HG03342 (cell line): ENCODE data around the gene KIF14.
A peak's percentile ranks its signal among the peaks of the same experiment; 100 is the strongest.
"Not testable (repeated sequence)": the region's sequence is repeated elsewhere in the genome, so short reads cannot be mapped to it uniquely, and the experiment has no call there.

Source experiments
- ATAC-seq: cut with Tn5 transposase; IDR thresholded peaks from one replicate; pipeline ENCODE4 v1.9.1; 2021; ENCODE audit warnings: mild to moderate bottlenecking, moderate library complexity; ENCODE audit not compliant: unreplicated experiment

Gene KIF14

GRCh38 chr1:200547386-200547785 is 73.2 kb downstream of the KIF14 start:
- ATAC-seq, result no peak

- ATAC-seq, result no peak
Observed at GRCh38 chr1:200546577-200546976, 74.0 kb downstream of the KIF14 start.

DNA sequence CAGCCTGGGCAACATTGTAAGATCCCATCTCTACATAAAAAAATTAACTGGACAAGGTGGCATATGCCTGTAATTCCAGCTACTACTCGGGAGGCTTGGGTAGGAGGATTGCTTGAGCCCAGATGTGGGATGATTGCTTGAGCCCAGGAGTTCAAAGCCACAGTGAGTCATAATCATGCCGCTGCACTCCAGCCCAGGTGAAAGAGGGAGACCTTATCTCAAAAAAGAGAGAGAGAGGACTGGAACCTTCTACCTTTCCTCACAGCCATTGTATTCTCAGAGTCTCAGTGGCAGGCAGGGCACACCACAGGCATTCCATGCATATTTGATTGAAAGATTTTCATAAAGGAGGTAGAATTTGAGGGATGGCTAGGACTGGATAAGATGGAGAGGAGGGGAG is 78.4 kb downstream of the KIF14 start:
- ATAC-seq, result no peak

GRCh38 chr1:200540281-200540680 is 80.3 kb downstream of the KIF14 start:
- ATAC-seq, result no peak

- ATAC-seq, result no peak
Observed at GRCh38 chr1:200538179-200538578, 82.4 kb downstream of the KIF14 start.

DNA sequence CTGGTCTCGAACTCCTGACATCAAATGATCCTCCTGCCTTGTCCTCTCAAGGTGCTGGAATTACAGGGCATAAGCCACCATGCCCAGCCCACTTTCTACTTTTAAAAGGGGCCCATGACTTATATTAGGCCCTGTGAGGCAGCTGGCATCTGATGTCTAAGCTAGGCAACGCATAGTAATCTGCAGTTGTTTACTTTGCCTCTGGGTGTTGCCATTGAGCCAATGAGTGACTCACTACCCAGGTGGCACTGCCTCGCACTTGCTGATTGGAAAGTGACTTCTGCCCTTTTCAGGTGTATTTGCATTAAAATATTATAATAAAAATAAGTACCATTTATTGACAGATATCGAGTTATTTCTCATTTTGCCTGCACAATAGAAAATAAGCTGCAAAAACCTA is 84.9 kb downstream of the KIF14 start:
- ATAC-seq, result peak; percentile 83

DNA sequence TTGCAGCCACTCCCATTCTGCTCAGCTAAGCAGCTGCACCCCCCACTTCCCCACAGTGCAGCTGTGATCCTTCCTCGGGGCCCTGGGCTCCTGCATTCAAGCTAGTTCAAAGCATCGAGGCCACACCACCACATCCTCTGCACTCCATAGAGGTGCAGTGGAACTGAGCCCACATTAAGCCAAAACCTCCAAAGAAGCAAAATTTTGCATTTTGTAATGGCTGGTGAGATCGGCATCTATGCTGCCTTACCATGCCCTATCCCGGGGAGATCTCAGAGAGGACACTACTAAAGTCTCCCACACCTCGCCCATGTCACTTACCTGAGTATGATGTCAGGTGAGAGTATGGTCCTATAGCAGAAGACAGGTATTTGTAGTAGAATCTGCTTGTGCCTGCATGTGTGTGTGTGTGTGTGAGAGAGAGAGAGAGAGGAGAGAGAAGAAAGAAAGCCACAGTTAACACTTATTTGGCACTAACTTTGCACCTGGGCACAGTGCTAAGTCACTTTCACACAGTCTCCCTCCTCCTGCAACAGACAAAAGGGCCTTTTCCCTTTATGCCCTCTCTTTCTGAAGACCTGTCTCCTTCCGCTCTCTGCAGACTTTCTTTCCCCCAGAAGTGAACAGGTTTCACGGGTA is 89.8 kb downstream of the KIF14 start:
- no peak for ATAC-seq

DNA sequence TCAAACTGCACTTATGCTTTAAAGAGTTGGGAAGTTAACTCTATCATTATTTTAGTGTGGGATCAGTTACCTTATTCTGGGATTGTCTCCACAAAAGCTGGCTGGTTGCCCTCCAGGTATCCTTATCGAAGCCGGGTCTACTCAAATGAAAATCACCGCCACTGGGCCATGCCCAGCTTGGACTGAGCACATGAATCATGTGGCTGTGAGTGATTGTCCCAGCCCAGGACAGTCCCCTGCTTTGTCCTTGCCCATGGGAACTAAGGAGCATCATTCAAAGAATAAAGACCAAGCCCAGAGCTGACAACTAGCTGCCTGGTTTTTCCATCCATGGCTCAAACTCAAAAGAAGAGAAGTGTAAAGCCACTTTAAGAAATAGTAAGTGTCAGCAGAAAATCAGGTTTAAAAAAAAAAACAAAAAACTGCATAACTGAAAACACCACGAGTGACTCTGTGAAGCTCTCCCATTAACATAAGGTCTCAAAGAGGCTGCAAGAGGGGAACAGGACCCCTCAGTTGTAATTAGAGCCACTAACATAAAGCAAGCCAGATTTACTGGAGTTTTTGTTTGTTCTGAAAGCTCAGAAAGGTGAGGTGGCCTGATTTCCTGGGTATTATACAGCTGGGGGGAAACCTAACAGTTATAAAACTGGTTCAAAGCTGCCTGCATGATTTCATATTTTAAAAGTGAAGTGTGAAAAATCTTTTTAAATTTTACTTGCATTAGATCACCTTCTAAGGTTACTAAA is 91.5 kb downstream of the KIF14 start:
- no peak for ATAC-seq

GRCh38 chr1:200527670-200528069 is 92.9 kb downstream of the KIF14 start:
- no peak for ATAC-seq

DNA sequence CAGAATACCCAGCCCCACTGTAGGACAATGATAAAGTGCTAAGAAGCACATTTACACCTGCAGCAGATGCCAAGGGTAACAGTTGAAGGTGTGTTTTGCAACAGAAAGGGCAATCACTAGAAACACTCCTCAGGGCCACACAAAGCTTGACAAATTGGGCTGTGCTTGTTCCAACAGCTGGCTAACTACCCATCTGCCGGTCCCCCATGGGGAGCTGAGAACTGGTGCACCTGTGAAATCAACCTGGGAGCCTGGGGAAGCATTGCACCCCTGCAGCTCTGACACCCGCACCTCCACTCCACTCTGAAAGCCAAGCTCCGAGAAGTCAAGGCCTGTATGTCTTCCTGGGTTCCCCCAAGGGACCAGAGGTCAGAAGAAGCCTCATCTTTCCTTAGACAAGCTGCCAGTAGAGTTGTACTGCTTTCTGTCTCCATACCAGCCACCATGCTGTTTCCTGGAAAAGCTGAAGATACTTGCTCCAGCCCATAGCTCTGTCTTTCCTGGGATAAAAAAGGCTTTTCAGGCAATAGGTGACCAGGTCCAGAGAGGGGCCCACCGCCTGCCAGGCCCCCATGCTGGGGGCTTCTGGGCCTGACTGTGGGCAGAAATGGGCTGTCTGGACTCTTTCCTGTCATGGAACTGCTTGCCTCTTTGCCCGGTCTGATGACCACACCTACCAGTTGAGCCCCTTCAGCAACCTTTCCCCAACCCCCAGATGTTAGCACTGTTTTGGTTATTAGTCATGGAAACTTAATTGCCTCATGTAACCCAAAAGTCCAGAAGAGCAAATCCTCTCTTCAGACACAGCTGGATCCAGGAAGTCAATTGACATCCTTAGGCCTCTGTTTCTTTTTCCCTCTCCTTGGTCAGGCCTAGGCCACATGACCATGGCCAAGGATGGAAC is 93.6 kb downstream of the KIF14 start:
- peak; percentile 62 for ATAC-seq

GRCh38 chr1:200525090-200525987 is 95.2 kb downstream of the KIF14 start:
- no peak for ATAC-seq

DNA sequence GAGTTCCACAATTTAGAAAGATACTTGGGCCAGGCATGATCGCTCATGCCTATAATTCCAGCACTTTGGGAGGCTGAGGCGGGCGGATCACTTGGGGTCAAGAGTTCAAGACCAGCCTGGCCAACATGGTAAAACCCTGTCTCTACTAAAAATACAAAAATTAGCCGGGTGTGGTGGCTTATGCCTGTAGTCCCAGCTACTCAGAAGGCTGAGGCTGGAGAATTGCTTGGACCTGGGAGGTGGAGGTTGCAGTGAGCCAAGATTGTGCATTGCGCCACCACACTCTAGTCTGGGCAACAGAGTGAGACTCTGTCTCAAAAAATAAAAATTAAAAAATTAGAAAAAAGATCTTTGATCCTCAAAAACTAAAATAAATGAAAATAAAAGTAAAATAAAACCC is 96.0 kb downstream of the KIF14 start:
- not testable (repeated sequence) for ATAC-seq

DNA sequence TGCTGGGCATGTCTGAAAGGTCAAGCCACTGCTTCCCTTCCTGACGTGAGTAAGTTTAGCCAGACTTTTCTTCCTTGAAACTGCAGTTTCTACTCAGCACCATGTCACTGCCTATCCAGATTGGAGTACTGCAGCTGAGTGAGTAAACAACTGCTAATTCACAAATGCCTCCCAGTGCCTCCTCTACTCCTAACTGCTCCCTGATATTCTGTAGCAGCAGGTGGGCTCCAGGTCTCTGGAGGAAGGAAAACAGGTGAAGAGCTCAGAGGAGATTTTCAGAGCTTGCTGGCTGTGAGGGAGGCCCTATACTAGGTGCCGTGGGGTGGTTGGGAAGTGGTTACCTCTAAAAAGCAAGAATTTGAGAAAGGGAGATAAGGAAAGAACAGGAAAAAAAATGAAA is 96.5 kb downstream of the KIF14 start:
- ATAC-seq, result no peak

DNA sequence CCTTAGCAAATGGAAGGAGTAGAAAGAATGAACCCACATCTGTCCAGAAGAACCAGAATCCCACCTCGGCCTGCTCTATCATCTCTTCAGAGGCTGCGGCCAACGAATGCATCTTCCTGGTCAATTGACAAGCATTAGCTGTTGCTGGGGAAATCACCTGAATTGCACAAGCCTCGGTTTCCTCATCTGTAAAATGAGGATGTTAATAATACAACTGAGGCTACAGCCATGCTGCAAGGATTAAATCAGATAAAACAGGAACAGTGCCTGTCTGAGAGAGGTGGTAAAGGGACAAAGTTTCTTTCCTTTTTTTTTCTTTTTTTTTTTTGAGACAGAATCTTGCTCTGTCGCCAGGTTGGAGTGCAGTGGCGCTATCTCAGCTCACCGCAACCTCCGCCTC is 99.8 kb downstream of the KIF14 start:
- no peak for ATAC-seq

- ATAC-seq, result no peak
Observed at GRCh38 chr1:200518524-200518923, 102.0 kb downstream of the KIF14 start.

DNA sequence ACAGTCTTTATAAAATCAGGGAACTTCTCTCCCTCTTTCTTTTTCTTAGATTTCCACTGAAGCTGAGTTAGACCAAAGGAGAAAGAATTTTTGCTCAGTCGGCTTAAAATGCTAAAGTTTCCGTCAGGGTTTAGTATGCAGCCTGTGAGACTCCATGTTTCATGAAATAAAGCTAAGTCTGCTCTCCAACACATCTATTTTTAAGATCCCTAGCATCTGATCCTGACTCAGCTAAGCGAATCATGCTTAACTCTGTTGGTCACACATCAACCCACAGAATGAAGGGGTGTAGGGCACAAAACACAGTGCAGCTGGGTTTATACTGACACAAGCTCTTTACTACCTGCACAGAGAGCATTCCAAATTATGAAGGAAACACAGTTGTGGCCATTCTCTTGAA is 108.4 kb downstream of the KIF14 start:
- ATAC-seq, result no peak

GRCh38 chr1:200510228-200510623 is 110.3 kb downstream of the KIF14 start:
- ATAC-seq, result peak; percentile 89

- no peak for ATAC-seq
Observed at GRCh38 chr1:200506471-200506870, 114.1 kb downstream of the KIF14 start.

DNA sequence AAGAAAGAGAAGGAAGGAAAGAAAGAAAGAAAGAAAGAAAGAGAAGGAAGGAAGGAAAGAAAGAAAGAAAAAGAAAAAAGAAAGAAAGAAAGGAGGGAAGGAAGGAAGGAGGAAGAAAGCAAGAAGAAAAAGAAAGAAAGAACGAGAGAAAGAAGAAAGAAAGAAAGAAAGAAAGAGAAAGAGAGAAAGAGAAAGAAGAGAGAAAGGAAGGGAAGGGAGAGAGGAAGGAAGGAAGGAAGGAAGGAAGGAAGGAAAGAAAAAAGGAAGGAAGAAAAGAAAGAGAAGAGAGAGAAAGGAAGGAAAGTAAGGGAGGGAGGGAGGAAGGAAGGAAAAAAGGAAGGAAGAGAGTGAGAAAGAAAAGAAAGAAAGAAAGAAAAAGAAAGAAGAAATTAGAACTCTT is 115.3 kb downstream of the KIF14 start:
- ATAC-seq, result no peak
